GM12801 (cell line): ENCODE measurements around the gene NDUFAF3.

Experiments used
- TF ChIP-seq, protein P1 (sequence below): IDR thresholded peaks from one replicate; pipeline ENCODE4 v1.5.1; 2011; ENCODE audit warnings: control low read depth; ENCODE audit not compliant: insufficient read length; ENCODE audit errors: extremely low read depth

The NDUFAF3 gene

DNA sequence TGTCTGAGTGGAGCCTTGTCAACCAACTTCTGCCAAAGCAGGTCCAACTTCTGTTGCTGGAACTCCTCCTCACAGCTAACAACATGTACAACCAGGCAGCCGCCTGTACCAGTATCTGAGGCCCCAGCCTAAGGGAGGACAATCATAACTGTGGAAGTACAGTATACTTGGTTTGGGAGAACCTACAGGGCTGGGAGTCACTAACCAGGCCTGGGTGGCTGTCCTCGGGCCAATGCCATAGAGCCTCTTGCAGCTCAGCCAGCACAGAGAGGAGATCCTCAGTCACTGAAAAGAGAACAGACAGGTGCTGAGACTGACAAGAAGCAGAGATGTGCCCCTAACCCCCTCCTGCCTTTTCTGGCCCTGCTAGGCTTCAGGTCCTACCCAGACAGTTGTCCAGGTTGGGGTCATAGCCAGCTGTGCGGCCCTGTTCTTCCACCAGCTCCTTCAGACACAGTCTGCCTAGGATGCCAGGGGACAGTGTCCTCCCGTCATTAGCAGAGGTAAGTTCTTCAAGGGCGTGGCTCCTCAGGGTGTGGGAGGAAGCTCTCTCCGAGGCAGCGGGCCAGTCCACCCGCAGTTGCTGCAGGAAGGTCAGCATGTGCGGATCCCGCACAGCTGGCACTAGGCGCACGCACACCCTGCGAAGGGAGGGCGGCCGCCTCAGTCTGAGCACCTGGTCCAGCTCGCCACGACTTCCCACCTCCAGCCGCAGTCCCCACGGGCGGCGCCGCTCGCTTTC, 4.5 kb upstream of the NDUFAF3 start:
- TF ChIP-seq, protein P1, sequence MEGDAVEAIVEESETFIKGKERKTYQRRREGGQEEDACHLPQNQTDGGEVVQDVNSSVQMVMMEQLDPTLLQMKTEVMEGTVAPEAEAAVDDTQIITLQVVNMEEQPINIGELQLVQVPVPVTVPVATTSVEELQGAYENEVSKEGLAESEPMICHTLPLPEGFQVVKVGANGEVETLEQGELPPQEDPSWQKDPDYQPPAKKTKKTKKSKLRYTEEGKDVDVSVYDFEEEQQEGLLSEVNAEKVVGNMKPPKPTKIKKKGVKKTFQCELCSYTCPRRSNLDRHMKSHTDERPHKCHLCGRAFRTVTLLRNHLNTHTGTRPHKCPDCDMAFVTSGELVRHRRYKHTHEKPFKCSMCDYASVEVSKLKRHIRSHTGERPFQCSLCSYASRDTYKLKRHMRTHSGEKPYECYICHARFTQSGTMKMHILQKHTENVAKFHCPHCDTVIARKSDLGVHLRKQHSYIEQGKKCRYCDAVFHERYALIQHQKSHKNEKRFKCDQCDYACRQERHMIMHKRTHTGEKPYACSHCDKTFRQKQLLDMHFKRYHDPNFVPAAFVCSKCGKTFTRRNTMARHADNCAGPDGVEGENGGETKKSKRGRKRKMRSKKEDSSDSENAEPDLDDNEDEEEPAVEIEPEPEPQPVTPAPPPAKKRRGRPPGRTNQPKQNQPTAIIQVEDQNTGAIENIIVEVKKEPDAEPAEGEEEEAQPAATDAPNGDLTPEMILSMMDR: no peak

DNA sequence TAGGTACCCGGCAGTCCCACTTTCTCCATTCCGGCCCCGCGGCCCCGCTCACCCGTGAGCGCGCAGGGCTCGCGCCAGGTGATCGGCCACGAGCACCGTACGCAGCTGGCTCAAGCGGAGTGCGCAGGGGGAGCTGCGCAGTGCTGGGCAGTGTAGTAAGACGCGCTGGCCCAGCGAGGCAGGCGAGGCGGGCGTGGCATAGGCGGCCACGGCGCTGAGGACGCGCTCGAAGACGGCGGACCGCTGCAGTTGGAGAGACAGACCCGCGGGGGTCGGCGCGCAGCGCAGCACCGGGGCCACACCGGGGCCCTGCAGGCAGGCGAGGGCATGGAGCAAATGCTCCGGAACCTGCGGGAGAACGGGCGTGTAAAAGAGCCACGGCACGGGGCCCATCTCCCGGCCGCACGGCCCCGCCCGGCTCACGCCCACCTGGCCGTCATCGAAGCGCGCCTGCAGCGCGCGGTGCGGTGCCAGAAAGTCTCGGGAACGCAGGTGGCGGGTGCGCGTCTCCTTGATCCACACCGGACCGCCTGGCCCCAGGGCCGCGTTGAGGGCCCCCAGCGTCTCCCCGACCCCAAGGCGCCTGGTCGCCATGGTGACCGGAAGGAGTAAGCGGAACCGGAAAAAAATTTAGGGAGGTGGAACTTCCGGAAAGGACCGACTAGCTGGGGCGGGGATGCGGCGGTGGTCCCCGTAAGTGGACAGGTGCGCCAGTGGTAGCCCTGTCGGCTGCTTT, 3.8 kb upstream of the NDUFAF3 start, which contains the start of gene DALRD3:
DALRD3 (minus strand) TSS at position 610 of the 736 bp plus-strand sequence; CDS start at position 594, 16 bp downstream.
- TF ChIP-seq, protein P1: no peak

DNA sequence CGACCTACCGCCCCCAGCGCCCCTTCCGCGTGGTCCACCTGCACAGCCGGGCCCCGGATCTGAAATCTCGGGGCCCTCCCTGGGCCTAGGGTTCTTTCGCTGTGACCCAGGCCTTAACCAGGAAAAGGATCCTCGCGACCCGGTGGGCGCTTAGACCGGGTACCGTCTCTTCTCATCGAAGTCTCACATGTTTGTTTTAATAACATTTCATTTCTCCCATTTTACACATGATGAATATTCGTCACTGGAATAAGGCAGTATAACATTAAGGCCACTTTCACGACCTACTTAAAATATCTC, 3.3 kb upstream of the NDUFAF3 start:
- TF ChIP-seq, protein P1: no peak

DNA sequence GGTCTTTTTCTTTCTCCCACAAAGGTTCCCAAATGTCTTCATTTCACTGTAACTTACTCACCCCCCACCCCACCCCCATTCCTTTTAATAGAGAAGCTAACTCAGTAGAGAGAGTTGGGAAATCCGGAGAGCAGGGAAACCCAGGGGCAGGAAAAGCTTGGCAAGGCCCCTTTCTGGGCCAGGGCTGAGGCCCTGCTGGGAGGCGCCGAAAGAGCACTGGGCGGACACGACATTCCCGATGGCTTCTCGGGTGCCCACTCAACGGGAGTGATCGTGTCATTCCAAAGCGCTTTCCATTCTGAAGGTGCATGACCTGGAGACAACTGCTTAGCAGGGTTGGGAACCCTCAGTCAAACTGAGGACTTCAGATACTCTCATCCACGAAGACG, 2.0 kb upstream of the NDUFAF3 start:
- TF ChIP-seq, protein P1: no peak

DNA sequence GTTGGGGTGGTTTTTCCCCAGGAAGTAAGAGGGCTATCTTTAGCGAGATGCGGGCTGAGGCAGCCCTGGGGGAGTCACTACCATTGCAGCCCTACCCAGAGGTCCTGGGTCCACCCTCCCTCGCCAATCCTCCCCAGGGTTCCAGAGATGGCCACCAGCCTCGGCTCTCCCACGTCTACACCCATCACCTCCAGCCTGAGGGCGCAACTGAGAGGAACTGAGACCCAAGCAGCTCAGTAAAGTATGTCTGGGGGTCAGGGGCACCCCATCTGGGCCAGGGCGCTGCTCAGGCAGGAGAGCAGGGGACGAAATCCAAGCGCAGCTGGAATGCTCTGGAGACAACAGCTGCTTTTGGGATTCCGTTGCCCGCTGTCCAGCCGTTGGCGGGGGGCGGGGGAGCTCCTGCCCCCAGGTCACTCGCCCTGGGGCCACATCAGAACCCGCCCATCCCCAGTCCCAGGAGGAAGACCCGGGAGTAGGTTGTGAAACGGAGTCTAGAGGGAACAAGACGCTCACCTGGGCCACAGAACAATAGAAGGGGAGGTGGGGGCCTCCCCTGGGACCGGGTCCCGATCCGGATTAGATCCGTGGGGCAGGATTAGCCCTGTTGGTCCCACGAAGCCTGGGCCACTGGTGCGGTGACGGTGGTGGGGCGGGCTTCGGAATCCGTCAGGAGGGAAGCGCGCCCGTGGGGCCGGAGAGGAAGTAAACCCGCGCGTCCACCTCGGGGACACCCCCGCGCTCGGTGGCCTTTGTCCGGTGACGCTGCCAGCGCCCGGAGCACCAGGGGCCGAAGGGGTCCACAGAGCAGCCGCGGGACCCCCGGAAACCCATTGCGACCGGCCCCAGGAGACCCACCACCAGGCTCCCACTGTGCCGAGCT, 1.4 kb upstream of the NDUFAF3 start:
- TF ChIP-seq, protein P1: no peak

DNA sequence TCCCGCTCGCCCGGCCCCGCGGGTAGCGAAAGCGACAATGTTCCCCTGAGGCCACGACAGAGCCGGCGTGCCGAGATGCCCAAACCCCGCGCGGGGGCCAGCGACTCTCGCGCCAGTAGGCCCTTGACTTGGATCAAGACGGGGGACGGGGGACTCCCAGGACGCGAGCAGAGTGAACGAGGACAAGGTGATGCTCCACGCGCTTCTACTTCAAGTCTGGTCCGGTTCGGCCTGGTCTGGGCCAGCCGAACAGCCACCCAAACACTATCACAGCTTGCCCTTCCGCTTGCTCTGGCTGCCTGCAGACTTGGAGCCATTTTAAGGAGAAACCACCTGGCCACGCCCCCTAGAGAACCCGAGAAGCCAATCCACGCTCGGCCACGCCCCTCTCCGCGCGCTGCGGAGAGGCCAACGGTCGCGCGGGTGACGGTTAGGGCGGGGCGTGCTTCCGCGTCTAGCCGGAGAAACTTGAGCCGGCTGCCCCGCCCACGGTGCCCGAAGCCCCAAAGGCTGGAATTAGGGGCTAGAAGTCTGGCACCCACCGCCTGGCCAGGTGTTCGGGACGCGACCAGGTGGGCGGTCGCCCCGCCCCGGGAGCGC, 608 bp upstream of the NDUFAF3 start:
- TF ChIP-seq, protein P1: no peak
